ENCODE data around the gene DNAH14. TPM values are rescaled to one million over a fixed set of nuclear protein-coding genes. Genes with fewer than 3 reads are reported as not detected.

Gene DNAH14
- total and polyA plus RNA-seq, 12 donors = 7.6 to 25.3 (median 16.5) TPM

- 59 to 84% (median 69%) methylated on average over 1 of the region's 1 CpG for WGBS, 4 donors
- intact Hi-C loops (cut with DNase I) = no loop called here
Measured at GRCh38 chr1:225260319-225260718, 330.8 kb downstream of the DNAH14 start.

GRCh38 chr1:225277445-225277844 is 348.0 kb downstream of the DNAH14 start:
- Histone ChIP-seq H3K4me1 (replicated peaks in 1 of 2) (no peaks in the 10 kb centered on the region), H3K9me3 (replicated peaks in 1 of 3) (peaks cover 0 to 6% (median 0%) of the 10 kb centered on the region in 3 donors), H3K36me3 (replicated peaks in 1 of 2) (no peaks in the 10 kb centered on the region), H3K27me3 (no peaks in the 10 kb centered on the region), H3K4me3 (no peak overlapping the region), H3K27ac (no peak overlapping the region)
- DNase-seq = no peak
- WGBS, 4 donors = 94 to 97% (median 97%) methylated on average over 3 of the region's 3 CpGs
- intact Hi-C loops (cut with DNase I) = no loop called here
- TF ChIP-seq CTCF (IDR thresholded peaks at IDR 0.05) (no peak), POLR2A (IDR thresholded peaks at IDR 0.05) (no peak)

More at GRCh38 chr1:225260319-225260718, 330.8 kb downstream of the DNAH14 start:
- TF ChIP-seq CTCF (IDR thresholded peaks at IDR 0.05) (no peak), POLR2A (IDR thresholded peaks at IDR 0.05) (no peak)
- Histone ChIP-seq H3K27me3 (no peaks in the 10 kb centered on the region), H3K4me3 (no peak overlapping the region), H3K9me3 (replicated peaks in 1 of 3) (no peaks in the 10 kb centered on the region), H3K27ac (no peak overlapping the region), H3K4me1 (replicated peaks in 1 of 2) (no peaks in the 10 kb centered on the region), H3K36me3 (replicated peaks in 1 of 2) (no peaks in the 10 kb centered on the region)
- DNase-seq = no peak

- no peak overlapping the region for H3K4me3 ChIP-seq
- intact Hi-C loops (cut with DNase I) = no loop called here
Measured at GRCh38 chr1:225280563-225280962, 351.1 kb downstream of the DNAH14 start.

GRCh38 chr1:225290244-225290643 is 360.8 kb downstream of the DNAH14 start:
- Histone ChIP-seq H3K4me3 (no peak overlapping the region), H3K36me3 (replicated peaks in 1 of 2) (no peaks in the 10 kb centered on the region), H3K27me3 (no peaks in the 10 kb centered on the region), H3K4me1 (replicated peaks in 1 of 2) (no peaks in the 10 kb centered on the region), H3K27ac (no peak overlapping the region), H3K9me3 (replicated peaks in 1 of 3) (peaks cover 0 to 5% (median 0%) of the 10 kb centered on the region in 3 donors)
- intact Hi-C loops (cut with DNase I) = no loop called here
- TF ChIP-seq POLR2A (IDR thresholded peaks at IDR 0.05) = no peak
- TF ChIP-seq CTCF (IDR thresholded peaks at IDR 0.05) = no peak
- 85 to 91% (median 86%) methylated on average over 1 of the region's 1 CpG for WGBS, 4 donors
- DNase-seq = no peak

More at GRCh38 chr1:225280563-225280962, 351.1 kb downstream of the DNAH14 start:
- DNase-seq = no peak
- no peak for TF ChIP-seq POLR2A (IDR thresholded peaks at IDR 0.05)
- no peak for TF ChIP-seq CTCF (IDR thresholded peaks at IDR 0.05)
- H3K9me3 ChIP-seq (replicated peaks in 1 of 3) = peaks cover 0 to 6% (median 0%) of the 10 kb centered on the region in 3 donors
- H3K4me1 ChIP-seq (replicated peaks in 1 of 2) = no peaks in the 10 kb centered on the region
- H3K27me3 ChIP-seq = no peaks in the 10 kb centered on the region
- H3K27ac ChIP-seq = no peak overlapping the region
- no peaks in the 10 kb centered on the region for H3K36me3 ChIP-seq (replicated peaks in 1 of 2)

All from adrenal gland (tissue), 12 donors.